Keratinocyte (primary cell): ENCODE results near the gene PARP14.

Experiments
- EZH2 ChIP-seq: IDR thresholded peaks from one replicate; pipeline ENCODE4 v1.6.1; 2012; ENCODE audit warnings: inconsistent platforms, mild to moderate bottlenecking, low read length, moderate library complexity
- TF ChIP-seq, protein P1 (sequence below), 3 experiments: IDR thresholded peaks in 1 of 3; conservative IDR thresholded peaks in 1 of 3; optimal IDR thresholded peaks in 1 of 3; 2 replicates in 2 of 3; 3 replicates in 1 of 3; pipeline versions ENCODE3 to v1.5.1; 2011; ENCODE audit warnings: low read length in 3 of 3, mild to moderate bottlenecking in 3 of 3, moderate library complexity in 2 of 3, control low read depth in 1 of 3, inconsistent platforms in 1 of 3; ENCODE audit not compliant: insufficient read depth in 2 of 3; ENCODE audit errors: extremely low read depth in 1 of 3

DNA sequence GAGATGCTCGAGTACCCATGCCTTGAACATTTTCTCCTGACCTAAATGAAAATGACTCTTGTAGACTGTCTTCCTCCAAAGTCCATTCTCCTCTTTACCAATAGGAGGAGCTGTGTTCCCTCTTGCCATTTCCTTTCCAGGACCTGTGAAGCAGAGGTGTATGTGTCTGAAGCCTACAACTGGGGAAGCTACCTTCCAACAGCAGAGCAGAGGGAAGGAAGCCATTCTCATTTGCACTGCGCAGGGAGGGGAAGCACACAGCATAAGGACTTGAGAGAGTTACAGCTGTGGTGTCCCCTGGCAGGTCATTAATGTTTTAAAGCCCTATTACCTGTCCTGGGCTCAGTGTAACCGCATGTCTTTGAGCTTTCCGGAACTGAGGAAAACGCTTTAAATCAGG is 74.3 kb downstream of the PARP14 start:
- TF ChIP-seq, protein P1, sequence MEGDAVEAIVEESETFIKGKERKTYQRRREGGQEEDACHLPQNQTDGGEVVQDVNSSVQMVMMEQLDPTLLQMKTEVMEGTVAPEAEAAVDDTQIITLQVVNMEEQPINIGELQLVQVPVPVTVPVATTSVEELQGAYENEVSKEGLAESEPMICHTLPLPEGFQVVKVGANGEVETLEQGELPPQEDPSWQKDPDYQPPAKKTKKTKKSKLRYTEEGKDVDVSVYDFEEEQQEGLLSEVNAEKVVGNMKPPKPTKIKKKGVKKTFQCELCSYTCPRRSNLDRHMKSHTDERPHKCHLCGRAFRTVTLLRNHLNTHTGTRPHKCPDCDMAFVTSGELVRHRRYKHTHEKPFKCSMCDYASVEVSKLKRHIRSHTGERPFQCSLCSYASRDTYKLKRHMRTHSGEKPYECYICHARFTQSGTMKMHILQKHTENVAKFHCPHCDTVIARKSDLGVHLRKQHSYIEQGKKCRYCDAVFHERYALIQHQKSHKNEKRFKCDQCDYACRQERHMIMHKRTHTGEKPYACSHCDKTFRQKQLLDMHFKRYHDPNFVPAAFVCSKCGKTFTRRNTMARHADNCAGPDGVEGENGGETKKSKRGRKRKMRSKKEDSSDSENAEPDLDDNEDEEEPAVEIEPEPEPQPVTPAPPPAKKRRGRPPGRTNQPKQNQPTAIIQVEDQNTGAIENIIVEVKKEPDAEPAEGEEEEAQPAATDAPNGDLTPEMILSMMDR (optimal IDR thresholded peaks at IDR 0.05 in 1 of 3, IDR thresholded peaks at IDR 0.05 in 1 of 3, conservative IDR thresholded peaks at IDR 0.05 in 1 of 3; ENCODE audit: extremely low read depth in 1 of 3, insufficient read depth in 2 of 3, low read length in 3 of 3): peak; percentile 73 to 98 (median 79)
- TF ChIP-seq EZH2: no peak
